K562 (cell line): ENCODE data around the gene HOXD4. TPM values are rescaled to one million over a fixed set of nuclear protein-coding genes. Genes with fewer than 3 reads are reported as not detected.

Experiments used
- ATAC-seq: fragments of 200-7000 bp; cut with Tn5 transposase; 3 replicates; pipeline ENCODE4 v1.9.1; 2020; ENCODE audit warnings: moderate library complexity
- BruUV-seq: library from RNA; stranded (reverse); fragments of 400-500 nt; replicated peaks from 2 replicates; lab custom pipeline; 2021; lab: Mats Ljungman, UMichigan
- CTCF ChIA-PET: fragments of 300-600 bp; formaldehyde crosslinking; extraction: SDS; loops from one replicate; lab custom pipeline; 2021; ENCODE audit warnings: low intra/inter-chr PET ratio; lab: Yijun Ruan, JAX
- POLR2A ChIA-PET: fragments of 300-600, 350-650 bp; sonication (Branson Sonifier 250); formaldehyde crosslinking; extraction: SDS; loops from one replicate; lab custom pipeline; 2021; ENCODE audit warnings: antibody characterized with exemption, inconsistent platforms; lab: Yijun Ruan, JAX
- DNase-seq, 4 experiments: peaks; one replicate each; pipeline versions ENCODE4 v3.0.0 to v3.0.0-alpha.2; 2011 to 2018; ENCODE audit warnings: low spot score in 3 of 4, mixed read lengths in 3 of 4; ENCODE audit errors: extremely low read depth in 1 of 4
- FAIRE-seq: peaks from 2 replicates; lab custom pipeline; 2011; peaks lifted over from hg19 to GRCh38; lab: Jason Lieb, UNC
- H2AFZ ChIP-seq: 2 replicates; pipeline ENCODE4 v1.6.0; 2011; ENCODE audit warnings: low read depth, low read length, control low read depth, inconsistent platforms
- H3K27ac ChIP-seq: fragments of 200-600 bp; 3 replicates; pipeline ENCODE4 v1.8.0; 2011; ENCODE audit warnings: low read depth, mild to moderate bottlenecking, control low read depth, inconsistent platforms, low read length, moderate library complexity, mixed read lengths; ENCODE audit errors: extremely low read depth
- H3K27me3 ChIP-seq, 2 experiments: fragments of 300-600 bp in 1 of 2; 2 replicates in 1 of 2; 3 replicates in 1 of 2; pipeline versions ENCODE4 v1.6.0 to v1.8.0; 2011; ENCODE audit warnings: inconsistent platforms in 2 of 2, low read length in 2 of 2, mild to moderate bottlenecking in 1 of 2, mixed read lengths in 1 of 2, moderate library complexity in 1 of 2; ENCODE audit not compliant: control insufficient read depth in 2 of 2, insufficient read depth in 2 of 2
- H3K36me3 ChIP-seq: fragments of 300-600 bp; 3 replicates; pipeline ENCODE4 v1.8.0; 2011; ENCODE audit warnings: mild to moderate bottlenecking, low read length, inconsistent platforms; ENCODE audit not compliant: control insufficient read depth, insufficient read depth
- H3K4me1 ChIP-seq, 2 experiments: fragments of 200-600 bp in 1 of 2; replicated peaks in 1 of 2; 2 replicates in 1 of 2; 3 replicates in 1 of 2; pipeline versions ENCODE4 v1.5.1 to v1.8.0; 2011; ENCODE audit warnings: inconsistent platforms in 2 of 2, low read length in 2 of 2, mild to moderate bottlenecking in 1 of 2, mixed read lengths in 1 of 2, moderate library complexity in 1 of 2; ENCODE audit not compliant: control insufficient read depth in 2 of 2, insufficient read depth in 2 of 2
- H3K4me2 ChIP-seq: 2 replicates; pipeline ENCODE4 v1.6.1; 2011; ENCODE audit warnings: low read length, control low read depth, inconsistent platforms, mixed read lengths; ENCODE audit not compliant: insufficient read depth
- H3K4me3 ChIP-seq: fragments of 200-600 bp; sonication (generic), shearing (Covaris generic); 2 replicates; pipeline ENCODE4 v1.5.1; 2016; ENCODE audit warnings: control low read depth, inconsistent platforms
- H3K79me2 ChIP-seq: fragments of 200-600 bp; 3 replicates; pipeline ENCODE4 v1.8.0; 2011; ENCODE audit warnings: low read length, inconsistent platforms; ENCODE audit not compliant: control insufficient read depth, insufficient read depth
- H3K9ac ChIP-seq, 2 experiments: 2 replicates each; pipeline versions ENCODE4 v1.6.0 to v1.6.1; 2011; ENCODE audit warnings: low read depth in 2 of 2, low read length in 2 of 2, control low read depth in 1 of 2, inconsistent platforms in 1 of 2, mild to moderate bottlenecking in 1 of 2, mixed read lengths in 1 of 2; ENCODE audit not compliant: insufficient read depth in 1 of 2
- H3K9me1 ChIP-seq: one replicate; pipeline ENCODE4 v1.6.0; 2011; ENCODE audit warnings: inconsistent platforms, mild to moderate bottlenecking, low read length, moderate library complexity; ENCODE audit not compliant: control insufficient read depth, insufficient read depth
- H3K9me3 ChIP-seq: replicated peaks from 2 replicates; pipeline ENCODE4 v1.5.1; 2011; ENCODE audit warnings: low read depth, low read length, inconsistent platforms; ENCODE audit not compliant: control insufficient read depth, insufficient read depth
- H4K20me1 ChIP-seq: replicated peaks from 2 replicates; pipeline ENCODE4 v1.6.1; 2011; ENCODE audit warnings: low read length, inconsistent platforms, mixed read lengths; ENCODE audit not compliant: control insufficient read depth, insufficient read depth
- BCL6 ChIP-seq: fragments of 250-450 bp; sonication (Bioruptor Pico); IDR thresholded peaks from 2 replicates; pipeline ENCODE4 v1.4.0; 2020
- CBX1 ChIP-seq: sonication (generic); IDR thresholded peaks from 2 replicates; pipeline ENCODE4 v1.6.1; 2016; ENCODE audit warnings: antibody characterized with exemption, low read depth, mild to moderate bottlenecking
- CEBPB ChIP-seq: fragments of 450-650 bp; IDR thresholded peaks from 2 replicates; pipeline ENCODE4 v1.6.1; 2016; ENCODE audit warnings: missing genetic modification characterization, missing compliant biosample characterization
- COPS2 ChIP-seq: fragments of 450-650 bp; conservative IDR thresholded peaks from 2 replicates; pipeline ENCODE4 v1.6.1; 2016; ENCODE audit warnings: mild to moderate bottlenecking, moderate library complexity
- FOXA1 ChIP-seq: fragments of 450-650 bp; IDR thresholded peaks from 2 replicates; pipeline ENCODE4 v1.6.1; 2016; ENCODE audit warnings: mild to moderate bottlenecking, borderline replicate concordance
- GTF3C2 ChIP-seq: IDR thresholded peaks from 3 replicates; pipeline ENCODE4 v1.6.1; 2011; ENCODE audit warnings: borderline replicate concordance, mild to moderate bottlenecking, moderate library complexity; ENCODE audit not compliant: insufficient read length; ENCODE audit errors: extremely low read depth
- HSF4 ChIP-seq: fragments of 250-450 bp; sonication (Bioruptor Pico); IDR thresholded peaks from 2 replicates; pipeline ENCODE4 v2.1.2; 2022; ENCODE audit warnings: mild to moderate bottlenecking, moderate library complexity, borderline replicate concordance
- KDM4B ChIP-seq, 2 experiments: fragments of 450-650 bp in 1 of 2; sonication (generic) in 1 of 2; IDR thresholded peaks; 2 replicates each; pipeline ENCODE4 v1.6.1; 2016 to 2017; ENCODE audit warnings: borderline replicate concordance in 2 of 2, antibody characterized with exemption in 1 of 2, low read depth in 1 of 2, mild to moderate bottlenecking in 1 of 2
- MIER1 ChIP-seq: fragments of 450-650 bp; IDR thresholded peaks from 2 replicates; pipeline ENCODE4 v1.6.1; 2016; ENCODE audit warnings: antibody characterized with exemption, mild to moderate bottlenecking, low read depth
- RCOR1 ChIP-seq, 2 experiments: IDR thresholded peaks; 2 replicates each; pipeline ENCODE4 v1.6.1; 2012; ENCODE audit warnings: low read depth in 2 of 2, low read length in 2 of 2, borderline replicate concordance in 1 of 2, improper control_type of control experiment in 1 of 2
- TAF9B ChIP-seq: fragments of 450-650 bp; IDR thresholded peaks from 2 replicates; pipeline ENCODE4 v1.6.1; 2018; ENCODE audit warnings: mild to moderate bottlenecking; ENCODE audit not compliant: partially characterized antibody
- ZNF12 ChIP-seq: sonication (generic); formaldehyde crosslinking; IDR thresholded peaks from 2 replicates; pipeline ENCODE4 v1.4.0; 2020; ENCODE audit warnings: mild to moderate bottlenecking, missing genetic modification reagents
- in situ Hi-C: fragments of 300-500 bp; cut with MboI; formaldehyde crosslinking; loops from 4 replicates; pipeline ENCODE4 v1.15.0; 2018; ENCODE audit warnings: inconsistent platforms, mixed read lengths
- intact Hi-C: fragments of 100-400 bp; cut with micrococcal nuclease; formaldehyde crosslinking; loops from 2 replicates; pipeline ENCODE4 v1.14.2; 2022
- polyA plus RNA-seq, 8 experiments: library from polyadenylated mRNA; depleted of rRNA in 4 of 8; stranded (reverse) in 5 of 8; unstranded in 3 of 8; fragments of >200 nt; fragmentation: Nextera tagmentation in 2 of 8; fragmentation: Illumina TruSeq in 1 of 8; extraction: Ambion mirVana in 2 of 8; extraction: Trizol in 1 of 8; gene quantifications; 2 replicates each; pipeline versions ENCODE4 v1.2.1 to v1.2.3, GENCODE V29; 2011 to 2014; ENCODE audit warnings: inconsistent platforms in 1 of 8, missing spikeins in 1 of 8
- total RNA-seq, 7 experiments: library from RNA; depleted of rRNA in 6 of 7; stranded (reverse); fragments of >200 nt in 6 of 7; fragmentation: Illumina TruSeq in 2 of 7; extraction: Trizol in 2 of 7; gene quantifications; 2 replicates each; pipeline versions ENCODE4 v1.2.1 to v1.2.3, GENCODE V29; 2011 to 2021; ENCODE audit warnings: low replicate concordance in 1 of 7
- TF ChIP-seq, protein P1 (sequence below): fragments of 450-650 bp; formaldehyde crosslinking; IDR thresholded peaks from 2 replicates; pipeline ENCODE4 v1.4.0; 2020; ENCODE audit warnings: mild to moderate bottlenecking, moderate library complexity
- TF ChIP-seq, protein P2 (sequence below): fragments of 250-450 bp; sonication (Bioruptor Pico); IDR thresholded peaks from 2 replicates; pipeline ENCODE4 v1.5.0; 2022; ENCODE audit warnings: mild to moderate bottlenecking
- TF ChIP-seq, protein P3 (sequence below), 2 experiments: fragments of 450-650 bp; IDR thresholded peaks; 2 replicates each; pipeline ENCODE4 v1.6.1; 2016

Gene HOXD4
- total and polyA plus RNA-seq, 9 of the 15 experiments (the other 6 are each of a cell fraction or from before 2014, with no cell fraction given): not detected

DNA sequence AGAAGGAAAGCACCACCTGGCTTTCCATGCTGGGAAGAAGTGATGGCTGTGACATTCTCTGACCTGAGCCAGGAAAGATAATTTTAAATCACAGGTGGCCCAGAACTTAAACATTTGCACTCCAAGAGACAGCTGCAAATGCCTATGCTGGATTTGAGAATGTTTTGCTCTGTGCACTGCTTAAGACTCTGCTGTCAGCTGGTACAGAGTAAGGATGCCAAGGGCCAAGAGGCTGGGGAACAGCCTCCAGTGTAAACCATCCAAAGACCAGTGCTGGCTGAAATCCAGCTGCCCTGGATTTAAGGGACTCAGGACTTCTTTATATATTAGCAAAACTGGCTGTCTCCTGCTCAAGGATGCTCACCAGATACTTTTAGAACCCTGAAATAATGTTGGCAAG is 18.0 kb upstream of the HOXD4 start:
- Histone ChIP-seq H3K9me1 (no peaks in the 10 kb centered on the region), H3K4me2 (no peak overlapping the region), H3K4me3 (no peak overlapping the region), H3K27me3 (peaks cover 48 to 72% of the 10 kb centered on the region in 2 experiments), H3K4me1 (peaks cover 0 to 27% of the 10 kb centered on the region in 2 experiments; a peak in 2 of 5 replicates), H3K9me3 (no peaks in the 10 kb centered on the region), H3K9ac (no peak overlapping the region), H3K79me2 (no peaks in the 10 kb centered on the region), H3K27ac (no peak overlapping the region), H3K36me3 (no peaks in the 10 kb centered on the region), H2AFZ (no peak overlapping the region), H4K20me1 (0 out of 2 replicates have a peak, but pooled peaks cover 2% of the 10 kb centered on the region)
- no TSS peak for BruUV-seq
- intact Hi-C loops: no loop called here
- no peak for ATAC-seq
- FAIRE-seq: no peak
- POLR2A ChIA-PET: interaction anchor here (0.6 to 2.3 kb wide), 5 partner anchors 7 to 1573 kb away, joined by 3 to 5 read pairs (median 3); no protein-coding TSS in a partner anchor
- CTCF ChIA-PET: no interaction called here
- no peak for DNase-seq
- in situ Hi-C loops: loop anchor here (25.0 kb wide), 2 partner anchors 679 to 1629 kb away; no protein-coding TSS in a partner anchor
- no peak for TF ChIP-seq COPS2
- TF ChIP-seq KDM4B (IDR thresholded peaks at IDR 0.05; ENCODE audit: borderline replicate concordance in 2 of 2, low read depth in 1 of 2): no peak
- TF ChIP-seq, protein P1, sequence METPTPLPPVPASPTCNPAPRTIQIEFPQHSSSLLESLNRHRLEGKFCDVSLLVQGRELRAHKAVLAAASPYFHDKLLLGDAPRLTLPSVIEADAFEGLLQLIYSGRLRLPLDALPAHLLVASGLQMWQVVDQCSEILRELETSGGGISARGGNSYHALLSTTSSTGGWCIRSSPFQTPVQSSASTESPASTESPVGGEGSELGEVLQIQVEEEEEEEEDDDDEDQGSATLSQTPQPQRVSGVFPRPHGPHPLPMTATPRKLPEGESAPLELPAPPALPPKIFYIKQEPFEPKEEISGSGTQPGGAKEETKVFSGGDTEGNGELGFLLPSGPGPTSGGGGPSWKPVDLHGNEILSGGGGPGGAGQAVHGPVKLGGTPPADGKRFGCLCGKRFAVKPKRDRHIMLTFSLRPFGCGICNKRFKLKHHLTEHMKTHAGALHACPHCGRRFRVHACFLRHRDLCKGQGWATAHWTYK (CRISPR knock-in tag): no peak
- TF ChIP-seq MIER1: no peak
- TF ChIP-seq, protein P2, sequence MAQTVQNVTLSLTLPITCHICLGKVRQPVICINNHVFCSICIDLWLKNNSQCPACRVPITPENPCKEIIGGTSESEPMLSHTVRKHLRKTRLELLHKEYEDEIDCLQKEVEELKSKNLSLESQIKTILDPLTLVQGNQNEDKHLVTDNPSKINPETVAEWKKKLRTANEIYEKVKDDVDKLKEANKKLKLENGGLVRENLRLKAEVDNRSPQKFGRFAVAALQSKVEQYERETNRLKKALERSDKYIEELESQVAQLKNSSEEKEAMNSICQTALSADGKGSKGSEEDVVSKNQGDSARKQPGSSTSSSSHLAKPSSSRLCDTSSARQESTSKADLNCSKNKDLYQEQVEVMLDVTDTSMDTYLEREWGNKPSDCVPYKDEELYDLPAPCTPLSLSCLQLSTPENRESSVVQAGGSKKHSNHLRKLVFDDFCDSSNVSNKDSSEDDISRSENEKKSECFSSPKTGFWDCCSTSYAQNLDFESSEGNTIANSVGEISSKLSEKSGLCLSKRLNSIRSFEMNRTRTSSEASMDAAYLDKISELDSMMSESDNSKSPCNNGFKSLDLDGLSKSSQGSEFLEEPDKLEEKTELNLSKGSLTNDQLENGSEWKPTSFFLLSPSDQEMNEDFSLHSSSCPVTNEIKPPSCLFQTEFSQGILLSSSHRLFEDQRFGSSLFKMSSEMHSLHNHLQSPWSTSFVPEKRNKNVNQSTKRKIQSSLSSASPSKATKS (CRISPR knock-in tag): no peak
- TF ChIP-seq TAF9B: no peak
- TF ChIP-seq BCL6 (CRISPR knock-in tag): no peak
- TF ChIP-seq CEBPB (tag): no peak
- TF ChIP-seq ZNF12 (CRISPR knock-in tag): no peak
- TF ChIP-seq GTF3C2: no peak
- no peak for TF ChIP-seq CBX1
- TF ChIP-seq, protein P3, sequence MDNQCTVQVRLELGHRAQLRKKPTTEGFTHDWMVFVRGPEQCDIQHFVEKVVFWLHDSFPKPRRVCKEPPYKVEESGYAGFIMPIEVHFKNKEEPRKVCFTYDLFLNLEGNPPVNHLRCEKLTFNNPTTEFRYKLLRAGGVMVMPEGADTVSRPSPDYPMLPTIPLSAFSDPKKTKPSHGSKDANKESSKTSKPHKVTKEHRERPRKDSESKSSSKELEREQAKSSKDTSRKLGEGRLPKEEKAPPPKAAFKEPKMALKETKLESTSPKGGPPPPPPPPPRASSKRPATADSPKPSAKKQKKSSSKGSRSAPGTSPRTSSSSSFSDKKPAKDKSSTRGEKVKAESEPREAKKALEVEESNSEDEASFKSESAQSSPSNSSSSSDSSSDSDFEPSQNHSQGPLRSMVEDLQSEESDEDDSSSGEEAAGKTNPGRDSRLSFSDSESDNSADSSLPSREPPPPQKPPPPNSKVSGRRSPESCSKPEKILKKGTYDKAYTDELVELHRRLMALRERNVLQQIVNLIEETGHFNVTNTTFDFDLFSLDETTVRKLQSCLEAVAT (IDR thresholded peaks at IDR 0.05): no peak
- no peak for TF ChIP-seq FOXA1
- TF ChIP-seq RCOR1 (IDR thresholded peaks at IDR 0.05; ENCODE audit: borderline replicate concordance in 1 of 2, low read depth in 2 of 2, low read length in 2 of 2): no peak
- no peak for TF ChIP-seq HSF4 (CRISPR knock-in tag)
